WTC11 (cell line): ENCODE measurements around the gene EFCAB8. TPM values are rescaled to one million over a fixed set of nuclear protein-coding genes. Genes with fewer than 3 reads are reported as not detected.
"Not testable (repeated sequence)": the region's sequence is repeated elsewhere in the genome, so short reads cannot be mapped to it uniquely, and the experiment has no call there.

Experiments used
- ATAC-seq: fragments of 200-7000 bp; cut with Tn5 transposase; 2 replicates; pipeline ENCODE4 v1.10.0; 2021; ENCODE audit warnings: mild to moderate bottlenecking, moderate library complexity
- CTCF ChIA-PET: fragments of 300-600 bp; sonication (Branson Sonifier 250); formaldehyde crosslinking; loops from one replicate; lab custom pipeline; 2021; ENCODE audit warnings: antibody characterized with exemption; lab: Charles Lee
- POLR2A ChIA-PET: fragments of 350-600 bp; sonication (Branson Sonifier 250); formaldehyde crosslinking; loops from one replicate; lab custom pipeline; 2021; ENCODE audit warnings: antibody characterized with exemption; lab: Charles Lee
- DNase-seq: peaks from one replicate; pipeline ENCODE4 v3.0.0; 2021; ENCODE audit warnings: low spot score
- H3K27ac Mint-ChIP-seq: 2 replicates; pipeline ENCODE4 v1.8.0; 2021; ENCODE audit warnings: mixed read lengths
- H3K27me3 Mint-ChIP-seq: 2 replicates; pipeline ENCODE4 v1.8.0; 2021; ENCODE audit warnings: low read depth, mild to moderate bottlenecking, moderate library complexity, mixed read lengths
- H3K36me3 Mint-ChIP-seq: 2 replicates; pipeline ENCODE4 v1.8.0; 2021; ENCODE audit warnings: mixed read lengths
- H3K4me1 Mint-ChIP-seq: 2 replicates; pipeline ENCODE4 v1.8.0; 2022; ENCODE audit warnings: mixed read lengths
- H3K4me3 Mint-ChIP-seq: 2 replicates; pipeline ENCODE4 v1.8.0; 2021; ENCODE audit warnings: mild to moderate bottlenecking, moderate library complexity, mixed read lengths
- H3K9me3 Mint-ChIP-seq: 2 replicates; pipeline ENCODE4 v1.8.0; 2021; ENCODE audit warnings: mixed read lengths
- CBFB ChIP-seq: sonication (generic); formaldehyde crosslinking; IDR thresholded peaks from 2 replicates; pipeline ENCODE4 v1.8.1; 2022; ENCODE audit warnings: mild to moderate bottlenecking, low read depth, missing genetic modification reagents
- FOXP1 ChIP-seq: sonication (generic); formaldehyde crosslinking; IDR thresholded peaks from 2 replicates; pipeline ENCODE4 v1.8.0; 2022; ENCODE audit warnings: missing genetic modification reagents, mild to moderate bottlenecking, moderate library complexity, borderline replicate concordance
- JAZF1 ChIP-seq: fragments of 250-450 bp; sonication (Bioruptor Pico); IDR thresholded peaks from 2 replicates; pipeline ENCODE4 v1.9.0; 2021; ENCODE audit warnings: moderate library complexity, mild to moderate bottlenecking, inconsistent platforms
- NFE2L1 ChIP-seq: sonication (generic); formaldehyde crosslinking; IDR thresholded peaks from 2 replicates; pipeline ENCODE4 v1.8.1; 2023; ENCODE audit warnings: missing genetic modification reagents
- NFYB ChIP-seq: sonication (generic); formaldehyde crosslinking; conservative IDR thresholded peaks from 2 replicates; pipeline ENCODE4 v1.8.0; 2022; ENCODE audit warnings: low read depth, missing genetic modification reagents
- NR2C2 ChIP-seq: sonication (generic); formaldehyde crosslinking; IDR thresholded peaks from 2 replicates; pipeline ENCODE4 v1.8.0; 2022; ENCODE audit warnings: mild to moderate bottlenecking, missing genetic modification reagents
- RELA ChIP-seq: sonication (generic); formaldehyde crosslinking; IDR thresholded peaks from 2 replicates; pipeline ENCODE4 v1.8.1; 2022; ENCODE audit warnings: missing genetic modification reagents, mild to moderate bottlenecking, borderline replicate concordance
- TCF7 ChIP-seq: sonication (generic); formaldehyde crosslinking; IDR thresholded peaks from 2 replicates; pipeline ENCODE4 v1.8.0; 2022; ENCODE audit warnings: mild to moderate bottlenecking, low read depth, missing genetic modification reagents, moderate library complexity
- TEAD4 ChIP-seq: sonication (generic); formaldehyde crosslinking; IDR thresholded peaks from 2 replicates; pipeline ENCODE4 v1.8.0; 2022; ENCODE audit warnings: mild to moderate bottlenecking, missing genetic modification reagents
- total RNA-seq: library from RNA; stranded (reverse); gene quantifications from 3 replicates; pipeline ENCODE4 v1.2.3, GENCODE V29; 2021
- TF ChIP-seq, protein P1 (sequence below): sonication (generic); formaldehyde crosslinking; IDR thresholded peaks from 2 replicates; pipeline ENCODE4 v1.8.1; 2023; ENCODE audit warnings: mild to moderate bottlenecking, missing genetic modification reagents, borderline replicate concordance
- TF ChIP-seq, protein P2 (sequence below): fragments of 250-450 bp; sonication (Bioruptor Pico); IDR thresholded peaks from 2 replicates; pipeline ENCODE4 v1.9.0; 2021; ENCODE audit warnings: mild to moderate bottlenecking, borderline replicate concordance
- TF ChIP-seq, protein P3 (sequence below): fragments of 250-450 bp; sonication (Bioruptor Pico); conservative IDR thresholded peaks from 2 replicates; pipeline ENCODE4 v1.9.0; 2021; ENCODE audit warnings: mild to moderate bottlenecking
- TF ChIP-seq, protein P4 (sequence below): sonication (generic); formaldehyde crosslinking; IDR thresholded peaks from 2 replicates; pipeline ENCODE4 v1.8.0; 2022; ENCODE audit warnings: mild to moderate bottlenecking, missing genetic modification reagents
- TF ChIP-seq, protein P5 (sequence below): fragments of 250-450 bp; sonication (Bioruptor Pico); IDR thresholded peaks from 2 replicates; pipeline ENCODE4 v2.1.2; 2022; ENCODE audit warnings: mild to moderate bottlenecking, moderate library complexity

Gene EFCAB8
- total RNA-seq, 1 experiment from 2014 or later = 0.17 TPM

DNA sequence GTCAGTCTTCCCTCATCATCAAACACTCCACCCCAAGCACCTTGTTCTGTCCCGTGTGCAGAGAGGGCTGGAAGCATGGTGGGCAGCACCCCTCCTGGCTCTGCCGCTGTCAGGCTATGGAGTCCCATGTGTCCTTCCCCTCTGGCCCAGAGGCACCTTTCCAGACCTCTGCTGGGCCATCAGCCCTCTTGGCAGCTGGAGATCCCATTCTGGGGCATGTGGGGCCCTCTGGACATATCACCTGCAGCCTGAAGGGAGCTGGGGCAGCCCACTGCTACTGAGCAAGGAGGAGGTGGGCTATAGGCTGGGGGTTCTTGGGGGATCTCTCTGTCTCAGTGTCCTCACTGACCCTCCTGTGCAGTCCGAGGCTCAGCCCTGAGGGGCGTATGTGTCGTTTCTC lies 103.3 kb downstream of the EFCAB8 start (continued):
- TF ChIP-seq, protein P1, sequence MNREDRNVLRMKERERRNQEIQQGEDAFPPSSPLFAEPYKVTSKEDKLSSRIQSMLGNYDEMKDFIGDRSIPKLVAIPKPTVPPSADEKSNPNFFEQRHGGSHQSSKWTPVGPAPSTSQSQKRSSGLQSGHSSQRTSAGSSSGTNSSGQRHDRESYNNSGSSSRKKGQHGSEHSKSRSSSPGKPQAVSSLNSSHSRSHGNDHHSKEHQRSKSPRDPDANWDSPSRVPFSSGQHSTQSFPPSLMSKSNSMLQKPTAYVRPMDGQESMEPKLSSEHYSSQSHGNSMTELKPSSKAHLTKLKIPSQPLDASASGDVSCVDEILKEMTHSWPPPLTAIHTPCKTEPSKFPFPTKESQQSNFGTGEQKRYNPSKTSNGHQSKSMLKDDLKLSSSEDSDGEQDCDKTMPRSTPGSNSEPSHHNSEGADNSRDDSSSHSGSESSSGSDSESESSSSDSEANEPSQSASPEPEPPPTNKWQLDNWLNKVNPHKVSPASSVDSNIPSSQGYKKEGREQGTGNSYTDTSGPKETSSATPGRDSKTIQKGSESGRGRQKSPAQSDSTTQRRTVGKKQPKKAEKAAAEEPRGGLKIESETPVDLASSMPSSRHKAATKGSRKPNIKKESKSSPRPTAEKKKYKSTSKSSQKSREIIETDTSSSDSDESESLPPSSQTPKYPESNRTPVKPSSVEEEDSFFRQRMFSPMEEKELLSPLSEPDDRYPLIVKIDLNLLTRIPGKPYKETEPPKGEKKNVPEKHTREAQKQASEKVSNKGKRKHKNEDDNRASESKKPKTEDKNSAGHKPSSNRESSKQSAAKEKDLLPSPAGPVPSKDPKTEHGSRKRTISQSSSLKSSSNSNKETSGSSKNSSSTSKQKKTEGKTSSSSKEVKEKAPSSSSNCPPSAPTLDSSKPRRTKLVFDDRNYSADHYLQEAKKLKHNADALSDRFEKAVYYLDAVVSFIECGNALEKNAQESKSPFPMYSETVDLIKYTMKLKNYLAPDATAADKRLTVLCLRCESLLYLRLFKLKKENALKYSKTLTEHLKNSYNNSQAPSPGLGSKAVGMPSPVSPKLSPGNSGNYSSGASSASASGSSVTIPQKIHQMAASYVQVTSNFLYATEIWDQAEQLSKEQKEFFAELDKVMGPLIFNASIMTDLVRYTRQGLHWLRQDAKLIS (CRISPR knock-in tag) = no peak
- TF ChIP-seq TEAD4 (CRISPR knock-in tag) (no peak), CBFB (CRISPR knock-in tag) (no peak), NFYB (CRISPR knock-in tag) (no peak), RELA (CRISPR knock-in tag) (no peak), NFE2L1 (no peak)
- TF ChIP-seq, protein P2, sequence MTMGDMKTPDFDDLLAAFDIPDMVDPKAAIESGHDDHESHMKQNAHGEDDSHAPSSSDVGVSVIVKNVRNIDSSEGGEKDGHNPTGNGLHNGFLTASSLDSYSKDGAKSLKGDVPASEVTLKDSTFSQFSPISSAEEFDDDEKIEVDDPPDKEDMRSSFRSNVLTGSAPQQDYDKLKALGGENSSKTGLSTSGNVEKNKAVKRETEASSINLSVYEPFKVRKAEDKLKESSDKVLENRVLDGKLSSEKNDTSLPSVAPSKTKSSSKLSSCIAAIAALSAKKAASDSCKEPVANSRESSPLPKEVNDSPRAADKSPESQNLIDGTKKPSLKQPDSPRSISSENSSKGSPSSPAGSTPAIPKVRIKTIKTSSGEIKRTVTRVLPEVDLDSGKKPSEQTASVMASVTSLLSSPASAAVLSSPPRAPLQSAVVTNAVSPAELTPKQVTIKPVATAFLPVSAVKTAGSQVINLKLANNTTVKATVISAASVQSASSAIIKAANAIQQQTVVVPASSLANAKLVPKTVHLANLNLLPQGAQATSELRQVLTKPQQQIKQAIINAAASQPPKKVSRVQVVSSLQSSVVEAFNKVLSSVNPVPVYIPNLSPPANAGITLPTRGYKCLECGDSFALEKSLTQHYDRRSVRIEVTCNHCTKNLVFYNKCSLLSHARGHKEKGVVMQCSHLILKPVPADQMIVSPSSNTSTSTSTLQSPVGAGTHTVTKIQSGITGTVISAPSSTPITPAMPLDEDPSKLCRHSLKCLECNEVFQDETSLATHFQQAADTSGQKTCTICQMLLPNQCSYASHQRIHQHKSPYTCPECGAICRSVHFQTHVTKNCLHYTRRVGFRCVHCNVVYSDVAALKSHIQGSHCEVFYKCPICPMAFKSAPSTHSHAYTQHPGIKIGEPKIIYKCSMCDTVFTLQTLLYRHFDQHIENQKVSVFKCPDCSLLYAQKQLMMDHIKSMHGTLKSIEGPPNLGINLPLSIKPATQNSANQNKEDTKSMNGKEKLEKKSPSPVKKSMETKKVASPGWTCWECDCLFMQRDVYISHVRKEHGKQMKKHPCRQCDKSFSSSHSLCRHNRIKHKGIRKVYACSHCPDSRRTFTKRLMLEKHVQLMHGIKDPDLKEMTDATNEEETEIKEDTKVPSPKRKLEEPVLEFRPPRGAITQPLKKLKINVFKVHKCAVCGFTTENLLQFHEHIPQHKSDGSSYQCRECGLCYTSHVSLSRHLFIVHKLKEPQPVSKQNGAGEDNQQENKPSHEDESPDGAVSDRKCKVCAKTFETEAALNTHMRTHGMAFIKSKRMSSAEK (CRISPR knock-in tag) = no peak
- TF ChIP-seq, protein P3, sequence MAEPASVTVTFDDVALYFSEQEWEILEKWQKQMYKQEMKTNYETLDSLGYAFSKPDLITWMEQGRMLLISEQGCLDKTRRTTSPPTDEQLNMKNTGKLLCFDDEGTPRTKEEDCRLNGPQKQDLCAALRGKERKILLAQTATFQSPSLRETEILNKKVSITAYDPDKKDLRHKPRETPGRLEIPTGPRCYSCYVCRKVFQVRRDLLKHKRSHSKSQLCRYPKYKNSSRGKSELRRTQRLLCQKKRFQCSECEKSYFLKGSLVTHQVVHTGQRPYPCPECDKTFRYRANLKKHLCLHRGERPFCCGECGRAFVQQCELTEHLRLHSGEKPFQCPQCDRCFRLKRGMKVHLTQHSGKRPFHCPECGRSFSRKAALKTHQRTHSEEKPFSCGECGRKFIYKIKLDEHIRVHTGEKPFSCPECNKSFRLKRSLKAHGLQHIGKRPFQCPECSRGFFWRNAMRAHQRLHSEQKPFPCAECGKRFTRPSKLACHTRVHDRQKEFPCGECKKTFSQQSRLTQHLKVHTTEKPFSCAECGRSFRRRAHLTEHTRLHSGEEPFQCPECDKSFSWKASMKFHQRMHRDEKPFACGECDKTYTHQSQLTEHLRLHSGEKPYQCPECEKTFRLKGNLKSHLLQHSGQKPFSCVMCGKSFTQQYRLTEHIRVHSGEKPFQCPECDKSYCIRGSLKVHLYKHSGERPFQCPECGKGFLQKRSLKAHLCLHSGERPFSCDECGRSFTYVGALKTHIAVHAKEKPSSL = no peak
- TF ChIP-seq, protein P4, sequence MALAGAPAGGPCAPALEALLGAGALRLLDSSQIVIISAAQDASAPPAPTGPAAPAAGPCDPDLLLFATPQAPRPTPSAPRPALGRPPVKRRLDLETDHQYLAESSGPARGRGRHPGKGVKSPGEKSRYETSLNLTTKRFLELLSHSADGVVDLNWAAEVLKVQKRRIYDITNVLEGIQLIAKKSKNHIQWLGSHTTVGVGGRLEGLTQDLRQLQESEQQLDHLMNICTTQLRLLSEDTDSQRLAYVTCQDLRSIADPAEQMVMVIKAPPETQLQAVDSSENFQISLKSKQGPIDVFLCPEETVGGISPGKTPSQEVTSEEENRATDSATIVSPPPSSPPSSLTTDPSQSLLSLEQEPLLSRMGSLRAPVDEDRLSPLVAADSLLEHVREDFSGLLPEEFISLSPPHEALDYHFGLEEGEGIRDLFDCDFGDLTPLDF (CRISPR knock-in tag) = no peak

DNA sequence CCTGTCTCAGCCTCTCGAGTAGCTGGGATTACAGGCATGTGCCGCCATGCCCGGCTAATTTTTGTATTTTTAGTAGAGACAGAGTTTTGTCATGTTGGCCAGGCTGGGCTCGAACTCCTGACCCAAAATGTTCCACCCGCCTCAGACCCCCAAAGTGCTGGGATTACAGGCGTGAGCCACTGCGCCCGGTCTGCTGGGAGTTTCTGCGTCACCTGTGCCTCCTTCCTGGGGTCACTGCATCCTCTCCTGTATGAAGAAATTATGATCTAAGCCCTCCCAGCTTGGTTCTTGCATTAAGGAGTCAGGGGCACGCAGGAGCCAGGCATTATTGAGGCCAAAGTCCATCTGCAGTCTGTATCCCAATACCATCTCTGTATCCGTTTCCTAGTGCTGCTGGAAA lies 103.9 kb downstream of the EFCAB8 start:
- DNase-seq, H3K36me3 Mint-ChIP-seq, H3K4me1 Mint-ChIP-seq, ATAC-seq, H3K27ac Mint-ChIP-seq, H3K27me3 Mint-ChIP-seq, H3K4me3 Mint-ChIP-seq: not testable (repeated sequence)
- ChIA-PET POLR2A (interaction anchor here (0.6 to 0.7 kb wide), 2 partner anchors 22 to 581 kb away, joined by 3 to 5 read pairs; no protein-coding TSS in a partner anchor), CTCF (interaction anchor here (1.1 kb wide), 1 partner anchor 17 kb away, joined by 3 read pairs; no protein-coding TSS in a partner anchor)
- H3K9me3 Mint-ChIP-seq = peaks cover 13% of the 10 kb centered on the region

DNA sequence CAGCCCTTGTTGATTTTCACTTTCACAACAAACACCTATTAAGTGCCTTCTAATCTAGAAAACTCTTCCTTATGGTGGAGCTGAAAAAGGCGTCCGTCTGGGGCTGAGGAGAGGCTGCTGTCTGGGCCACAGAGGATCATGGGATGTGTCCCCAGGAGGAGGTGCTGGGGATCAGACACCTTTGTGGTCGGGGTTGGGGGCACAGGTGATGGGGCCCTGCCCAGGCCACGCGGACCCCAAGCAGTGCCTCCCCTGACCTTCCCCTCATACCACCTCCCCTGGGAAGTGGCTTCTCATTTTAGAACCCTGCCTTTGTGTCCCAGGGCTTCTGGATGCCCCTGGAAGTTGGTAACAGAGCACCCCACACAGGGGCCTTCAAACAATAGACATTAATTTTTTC lies 104.5 kb downstream of the EFCAB8 start:
- 0 out of 2 replicates have a peak, but pooled peaks cover under 1% of the 10 kb centered on the region for H3K36me3 Mint-ChIP-seq

More for the DNA sequence above, 104.5 kb downstream of the EFCAB8 start:
- Mint-ChIP-seq H3K4me1 (peaks cover 6% of the 10 kb centered on the region), H3K9me3 (peaks cover 8% of the 10 kb centered on the region), H3K27me3 (peaks cover 2% of the 10 kb centered on the region), H3K4me3 (no peak overlapping the region), H3K27ac (no peak overlapping the region)
- ChIA-PET POLR2A (no interaction called here), CTCF (interaction anchor here (1.1 kb wide), 1 partner anchor 17 kb away, joined by 3 read pairs; no protein-coding TSS in a partner anchor)
- TF ChIP-seq, protein P5, sequence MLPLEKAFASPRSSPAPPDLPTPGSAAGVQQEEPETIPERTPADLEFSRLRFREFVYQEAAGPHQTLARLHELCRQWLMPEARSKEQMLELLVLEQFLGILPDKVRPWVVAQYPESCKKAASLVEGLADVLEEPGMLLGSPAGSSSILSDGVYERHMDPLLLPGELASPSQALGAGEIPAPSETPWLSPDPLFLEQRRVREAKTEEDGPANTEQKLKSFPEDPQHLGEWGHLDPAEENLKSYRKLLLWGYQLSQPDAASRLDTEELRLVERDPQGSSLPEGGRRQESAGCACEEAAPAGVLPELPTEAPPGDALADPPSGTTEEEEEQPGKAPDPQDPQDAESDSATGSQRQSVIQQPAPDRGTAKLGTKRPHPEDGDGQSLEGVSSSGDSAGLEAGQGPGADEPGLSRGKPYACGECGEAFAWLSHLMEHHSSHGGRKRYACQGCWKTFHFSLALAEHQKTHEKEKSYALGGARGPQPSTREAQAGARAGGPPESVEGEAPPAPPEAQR (CRISPR knock-in tag) = no peak
- no peak for TF ChIP-seq FOXP1
- no peak for TF ChIP-seq NR2C2 (CRISPR knock-in tag)
- TF ChIP-seq TCF7 = no peak
- TF ChIP-seq, protein P3 = no peak
- no peak for TF ChIP-seq JAZF1 (CRISPR knock-in tag)
- ATAC-seq (no peak), DNase-seq (no peak)
